IPS-15b (cell line): Measurements from ENCODE around the gene RIPOR3.
"Not testable (repeated sequence)": the region's sequence is repeated elsewhere in the genome, so short reads cannot be mapped to it uniquely, and the experiment has no call there.

Source experiments
- H3K27me3 ChIP-seq: one replicate; pipeline ENCODE4 v1.6.1; 2013; ENCODE audit warnings: low read length; ENCODE audit not compliant: control insufficient read depth, insufficient read depth
- H3K36me3 ChIP-seq: one replicate; pipeline ENCODE4 v1.6.1; 2013; ENCODE audit warnings: low read length; ENCODE audit not compliant: control insufficient read depth, insufficient read depth
- H3K4me1 ChIP-seq: one replicate; pipeline ENCODE4 v1.6.1; 2013; ENCODE audit warnings: mild to moderate bottlenecking, low read length; ENCODE audit not compliant: control insufficient read depth, insufficient read depth
- H3K4me3 ChIP-seq: one replicate; pipeline ENCODE4 v1.5.1; 2013; ENCODE audit warnings: low read depth, low read length
- H3K9ac ChIP-seq: one replicate; pipeline ENCODE4 v1.6.1; 2013; ENCODE audit warnings: low read depth, mild to moderate bottlenecking, low read length
- H3K9me3 ChIP-seq: one replicate; pipeline ENCODE4 v1.6.1; 2013; ENCODE audit warnings: mild to moderate bottlenecking, low read length; ENCODE audit not compliant: control insufficient read depth, insufficient read depth

Gene RIPOR3

GRCh38 chr20:50574586-50574985 is 116.8 kb downstream of the RIPOR3 start:
- no peaks in the 10 kb centered on the region for H3K9me3 ChIP-seq
- peaks cover 34% of the 10 kb centered on the region for H3K36me3 ChIP-seq
- H3K4me1 ChIP-seq, result no peaks in the 10 kb centered on the region
- H3K27me3 ChIP-seq, result no peaks in the 10 kb centered on the region
- no peak overlapping the region for H3K4me3 ChIP-seq
- no peak overlapping the region for H3K9ac ChIP-seq

- Histone ChIP-seq H3K9ac (no peak overlapping the region), H3K27me3 (no peaks in the 10 kb centered on the region), H3K4me1 (no peaks in the 10 kb centered on the region), H3K4me3 (no peak overlapping the region), H3K9me3 (no peaks in the 10 kb centered on the region), H3K36me3 (peaks cover 30% of the 10 kb centered on the region)
Measured at GRCh38 chr20:50574108-50574507, 117.2 kb downstream of the RIPOR3 start.

- H3K4me3 ChIP-seq, result no peak overlapping the region
- H3K36me3 ChIP-seq, result peaks cover 27% of the 10 kb centered on the region
- H3K4me1 ChIP-seq, result no peaks in the 10 kb centered on the region
- H3K27me3 ChIP-seq, result no peaks in the 10 kb centered on the region
- no peaks in the 10 kb centered on the region for H3K9me3 ChIP-seq
- no peak overlapping the region for H3K9ac ChIP-seq
Measured at GRCh38 chr20:50572938-50573777, 118.2 kb downstream of the RIPOR3 start.

GRCh38 chr20:50571466-50571865 is 119.9 kb downstream of the RIPOR3 start:
- Histone ChIP-seq H3K4me1 (no peaks in the 10 kb centered on the region), H3K4me3 (no peak overlapping the region), H3K9ac (no peak overlapping the region), H3K36me3 (peaks cover 19% of the 10 kb centered on the region), H3K9me3 (no peaks in the 10 kb centered on the region), H3K27me3 (no peaks in the 10 kb centered on the region)

GRCh38 chr20:50569864-50570836 is 121.2 kb downstream of the RIPOR3 start:
- Histone ChIP-seq H3K27me3 (no peaks in the 10 kb centered on the region), H3K9ac (no peak overlapping the region), H3K4me3 (no peak overlapping the region), H3K36me3 (peaks cover 13% of the 10 kb centered on the region), H3K9me3 (no peaks in the 10 kb centered on the region), H3K4me1 (no peaks in the 10 kb centered on the region)

DNA sequence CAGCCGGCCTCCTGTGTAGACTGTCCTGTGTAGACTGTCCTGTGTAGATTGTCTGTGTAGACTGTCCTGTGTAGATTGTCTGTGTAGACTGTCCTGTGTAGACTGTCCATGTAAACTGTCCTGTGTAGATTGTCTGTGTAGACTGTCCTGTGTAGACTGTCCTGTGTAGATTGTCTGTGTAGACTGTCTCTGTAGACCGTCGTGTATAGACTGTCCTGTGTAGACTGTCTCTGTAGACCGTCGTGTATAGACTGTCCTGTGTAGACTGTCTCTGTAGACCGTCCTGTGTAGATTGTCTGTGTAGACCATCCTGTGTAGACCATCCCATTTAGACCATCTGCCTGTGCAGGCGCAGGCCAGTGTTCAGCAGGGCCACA is 121.9 kb downstream of the RIPOR3 start:
- H3K27me3 ChIP-seq, H3K9me3 ChIP-seq, H3K4me3 ChIP-seq, H3K9ac ChIP-seq, H3K4me1 ChIP-seq, H3K36me3 ChIP-seq: not testable (repeated sequence)

DNA sequence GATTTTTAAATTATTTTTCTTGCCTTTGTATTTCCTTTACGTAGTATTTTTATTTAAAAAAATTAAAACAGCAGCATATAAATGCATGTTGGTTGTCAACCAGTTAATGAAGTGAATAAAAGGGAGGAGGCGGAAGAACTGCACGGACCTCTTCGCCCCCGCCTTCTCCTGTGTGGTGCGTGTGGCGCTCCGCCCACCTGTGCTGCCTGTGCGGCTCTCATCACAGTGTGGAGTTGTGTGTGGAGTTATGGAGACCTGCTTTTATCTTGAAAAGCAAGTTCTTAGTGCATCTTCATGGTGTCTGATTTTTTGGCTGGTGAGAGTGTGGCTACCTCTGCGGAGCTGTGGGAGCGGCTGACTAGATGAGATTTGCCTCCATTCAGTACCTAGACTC is 122.8 kb downstream of the RIPOR3 start:
- H3K36me3 ChIP-seq, result peaks cover 7% of the 10 kb centered on the region
- no peaks in the 10 kb centered on the region for H3K27me3 ChIP-seq
- no peak overlapping the region for H3K9ac ChIP-seq
- H3K4me3 ChIP-seq, result no peak overlapping the region
- no peaks in the 10 kb centered on the region for H3K9me3 ChIP-seq
- H3K4me1 ChIP-seq, result no peaks in the 10 kb centered on the region

DNA sequence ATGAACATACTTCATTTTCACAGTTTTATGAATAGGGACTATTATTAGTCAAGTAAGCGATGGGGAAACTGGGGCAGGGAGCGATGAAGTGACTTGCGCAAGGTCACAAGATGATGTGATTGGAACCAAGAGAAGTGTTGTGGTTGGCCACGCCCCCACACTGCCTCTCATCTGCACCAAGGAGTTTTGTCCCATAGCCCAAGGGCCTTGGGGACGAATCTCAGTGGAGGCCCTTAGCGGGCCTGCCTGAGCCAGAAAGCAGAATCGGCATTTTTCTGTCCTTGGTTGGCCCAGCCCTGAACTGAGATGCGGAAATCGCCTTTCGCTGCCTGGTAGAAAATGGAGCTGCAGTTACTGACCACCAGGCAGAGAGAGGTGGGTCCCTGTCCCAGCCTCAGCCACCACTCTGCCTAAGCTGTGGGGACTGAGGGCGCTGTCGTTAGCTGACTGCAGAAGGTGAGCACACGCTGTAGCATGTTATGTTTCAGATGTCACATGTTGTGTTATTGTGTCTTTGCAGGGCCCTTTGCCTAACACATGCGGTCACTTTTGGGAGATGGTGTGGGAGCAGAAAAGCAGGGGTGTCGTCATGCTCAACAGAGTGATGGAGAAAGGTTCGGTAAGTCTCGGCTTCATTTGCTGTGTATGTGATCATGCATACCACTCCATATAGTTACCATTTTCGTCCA is 123.3 kb downstream of the RIPOR3 start:
- H3K9me3 ChIP-seq, result no peaks in the 10 kb centered on the region
- H3K36me3 ChIP-seq, result peaks cover 3% of the 10 kb centered on the region
- H3K9ac ChIP-seq, result no peak overlapping the region
- H3K27me3 ChIP-seq, result no peaks in the 10 kb centered on the region
- no peak overlapping the region for H3K4me3 ChIP-seq
- H3K4me1 ChIP-seq, result no peaks in the 10 kb centered on the region

GRCh38 chr20:50565871-50566270 is 125.5 kb downstream of the RIPOR3 start:
- Histone ChIP-seq H3K9ac (no peak overlapping the region), H3K27me3 (no peaks in the 10 kb centered on the region), H3K9me3 (no peaks in the 10 kb centered on the region), H3K4me1 (no peaks in the 10 kb centered on the region), H3K36me3 (peaks cover 11% of the 10 kb centered on the region), H3K4me3 (no peak overlapping the region)

GRCh38 chr20:50565383-50565782 is 126.0 kb downstream of the RIPOR3 start:
- Histone ChIP-seq H3K4me3 (no peak overlapping the region), H3K9me3 (no peaks in the 10 kb centered on the region), H3K27me3 (no peaks in the 10 kb centered on the region), H3K4me1 (no peaks in the 10 kb centered on the region), H3K36me3 (peaks cover 11% of the 10 kb centered on the region), H3K9ac (no peak overlapping the region)

GRCh38 chr20:50563133-50563944 is 128.0 kb downstream of the RIPOR3 start:
- Histone ChIP-seq H3K27me3 (no peaks in the 10 kb centered on the region), H3K4me3 (no peak overlapping the region), H3K4me1 (no peaks in the 10 kb centered on the region), H3K36me3 (peaks cover 8% of the 10 kb centered on the region), H3K9me3 (no peaks in the 10 kb centered on the region), H3K9ac (no peak overlapping the region)
